Suprapubic skin (tissue), 4 donors: ENCODE data around the gene ADAD2.

Experiments
- EP300 ChIP-seq: sonication (generic); formaldehyde crosslinking; IDR thresholded peaks from one replicate; pipeline ENCODE4 v1.6.1; 2017; ENCODE audit warnings: antibody characterized with exemption
- POLR2A ChIP-seq, 2 donors: fragments of 450-650 bp; IDR thresholded peaks; one replicate each; pipeline ENCODE4 v1.6.1; 2017; ENCODE audit warnings: antibody characterized with exemption in 2 of 2, mild to moderate bottlenecking in 2 of 2, moderate library complexity in 2 of 2
- POLR2AphosphoS5 ChIP-seq, 3 donors: sonication (generic); formaldehyde crosslinking; IDR thresholded peaks; one replicate each; pipeline ENCODE4 v1.6.1; 2017; ENCODE audit warnings: antibody characterized with exemption in 3 of 3
- TF ChIP-seq, protein P1 (sequence below), 2 donors: fragments of 200-600 bp in 1 of 2; fragments of 450-650 bp in 1 of 2; sonication (generic) in 1 of 2; IDR thresholded peaks; one replicate each; pipeline ENCODE4 v1.5.1; 2016 to 2019; ENCODE audit warnings: antibody characterized with exemption in 2 of 2, mild to moderate bottlenecking in 1 of 2, moderate library complexity in 1 of 2

- TF ChIP-seq POLR2A (IDR thresholded peaks at IDR 0.05) (no peak), POLR2AphosphoS5 (IDR thresholded peaks at IDR 0.05) (no peak), EP300 (no peak)
- TF ChIP-seq, protein P1, sequence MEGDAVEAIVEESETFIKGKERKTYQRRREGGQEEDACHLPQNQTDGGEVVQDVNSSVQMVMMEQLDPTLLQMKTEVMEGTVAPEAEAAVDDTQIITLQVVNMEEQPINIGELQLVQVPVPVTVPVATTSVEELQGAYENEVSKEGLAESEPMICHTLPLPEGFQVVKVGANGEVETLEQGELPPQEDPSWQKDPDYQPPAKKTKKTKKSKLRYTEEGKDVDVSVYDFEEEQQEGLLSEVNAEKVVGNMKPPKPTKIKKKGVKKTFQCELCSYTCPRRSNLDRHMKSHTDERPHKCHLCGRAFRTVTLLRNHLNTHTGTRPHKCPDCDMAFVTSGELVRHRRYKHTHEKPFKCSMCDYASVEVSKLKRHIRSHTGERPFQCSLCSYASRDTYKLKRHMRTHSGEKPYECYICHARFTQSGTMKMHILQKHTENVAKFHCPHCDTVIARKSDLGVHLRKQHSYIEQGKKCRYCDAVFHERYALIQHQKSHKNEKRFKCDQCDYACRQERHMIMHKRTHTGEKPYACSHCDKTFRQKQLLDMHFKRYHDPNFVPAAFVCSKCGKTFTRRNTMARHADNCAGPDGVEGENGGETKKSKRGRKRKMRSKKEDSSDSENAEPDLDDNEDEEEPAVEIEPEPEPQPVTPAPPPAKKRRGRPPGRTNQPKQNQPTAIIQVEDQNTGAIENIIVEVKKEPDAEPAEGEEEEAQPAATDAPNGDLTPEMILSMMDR (IDR thresholded peaks at IDR 0.05) = no peak
Measured at GRCh38 chr16:84177741-84178073, 13.2 kb upstream of the ADAD2 start.
